ENCODE data around the gene NOP56. TPM values are rescaled to one million over a fixed set of nuclear protein-coding genes. Genes with fewer than 3 reads are reported as not detected.

NOP56 gene
- total RNA-seq, 2 donors from 2014 or later, result 324 to 443 TPM

GRCh38 chr20:2626853-2627541 lies 25.4 kb upstream of the NOP56 start:
- Mint-ChIP-seq H3K36me3 (peaks cover 0 to 15% of the 10 kb centered on the region in 2 donors), H3K27ac (no peak overlapping the region), H3K9me3 (peaks cover 0 to 11% of the 10 kb centered on the region in 2 donors)
- no peak for ATAC-seq
- DNase-seq (ENCODE audit: low spot score in 2 of 2), result no peak

GRCh38 chr20:2631228-2631627 lies 21.2 kb upstream of the NOP56 start:
- DNase-seq (ENCODE audit: low spot score in 2 of 2) (no peak), ATAC-seq (no peak)
- no peak overlapping the region for H3K27ac Mint-ChIP-seq
- peaks cover 0 to 11% of the 10 kb centered on the region in 2 donors for H3K9me3 Mint-ChIP-seq
- peaks cover 0 to 15% of the 10 kb centered on the region in 2 donors for H3K36me3 Mint-ChIP-seq

GRCh38 chr20:2633381-2633780 lies 19.1 kb upstream of the NOP56 start:
- H3K36me3 Mint-ChIP-seq, result peaks cover 0 to 8% of the 10 kb centered on the region in 2 donors
- no peak overlapping the region for H3K27ac Mint-ChIP-seq
- peaks cover 0 to 8% of the 10 kb centered on the region in 2 donors for H3K9me3 Mint-ChIP-seq
- ATAC-seq (no peak), DNase-seq (ENCODE audit: low spot score in 2 of 2) (no peak)

GRCh38 chr20:2637246-2637645 lies 15.2 kb upstream of the NOP56 start:
- ATAC-seq (no peak), DNase-seq (ENCODE audit: low spot score in 2 of 2) (no peak)
- Mint-ChIP-seq H3K36me3 (no peaks in the 10 kb centered on the region), H3K27ac (no peak overlapping the region), H3K9me3 (no peaks in the 10 kb centered on the region)

GRCh38 chr20:2640260-2640659 lies 12.2 kb upstream of the NOP56 start:
- ATAC-seq, result no peak
- Mint-ChIP-seq H3K36me3 (peaks cover 0 to 7% of the 10 kb centered on the region in 2 donors), H3K9me3 (peaks cover 0 to 4% of the 10 kb centered on the region in 2 donors), H3K27ac (no peak overlapping the region)
- no peak for DNase-seq (ENCODE audit: low spot score in 2 of 2)

GRCh38 chr20:2640899-2641298 lies 11.5 kb upstream of the NOP56 start:
- peaks cover 0 to 4% of the 10 kb centered on the region in 2 donors for H3K9me3 Mint-ChIP-seq

GRCh38 chr20:2643708-2644107 lies 8.7 kb upstream of the NOP56 start:
- peak; percentile 56 to 61 for ATAC-seq
- Mint-ChIP-seq H3K36me3 (peaks cover 0 to 7% of the 10 kb centered on the region in 2 donors), H3K9me3 (peaks cover 0 to 4% of the 10 kb centered on the region in 2 donors), H3K27ac (no peak overlapping the region)
- DNase-seq (ENCODE audit: low spot score in 2 of 2), result no peak

More at GRCh38 chr20:2640899-2641298, 11.5 kb upstream of the NOP56 start:
- ATAC-seq (no peak), DNase-seq (ENCODE audit: low spot score in 2 of 2) (no peak)
- H3K36me3 Mint-ChIP-seq, result peaks cover 0 to 7% of the 10 kb centered on the region in 2 donors
- H3K27ac Mint-ChIP-seq, result no peak overlapping the region

- Mint-ChIP-seq H3K27ac (peak overlapping the region; percentile 89 to 95), H3K9me3 (no peaks in the 10 kb centered on the region), H3K36me3 (peaks cover 43 to 54% of the 10 kb centered on the region in 2 donors)
- DNase-seq (ENCODE audit: low spot score in 2 of 2) (peak in 1 of 2 donors; percentile 50), ATAC-seq (peak; percentile 46 to 50)
These were observed 508 bp downstream of the NOP56 start for GRCh38 chr20:2652724-2653555.

GRCh38 chr20:2653556-2654383 lies 1.3 kb downstream of the NOP56 start:
- no peak for DNase-seq (ENCODE audit: low spot score in 2 of 2)
- Mint-ChIP-seq H3K27ac (peak overlapping the region; percentile 89 to 95), H3K36me3 (peaks cover 43 to 54% of the 10 kb centered on the region in 2 donors), H3K9me3 (no peaks in the 10 kb centered on the region)
- no peak for ATAC-seq

- H3K36me3 Mint-ChIP-seq, result peaks cover 43 to 53% of the 10 kb centered on the region in 2 donors
- H3K9me3 Mint-ChIP-seq, result no peaks in the 10 kb centered on the region
- DNase-seq (ENCODE audit: low spot score in 2 of 2) (no peak), ATAC-seq (no peak)
- peak overlapping the region; percentile 89 to 95 for H3K27ac Mint-ChIP-seq
These were observed 2.0 kb downstream of the NOP56 start for GRCh38 chr20:2654384-2654822.

GRCh38 chr20:2654831-2655230 lies 2.4 kb downstream of the NOP56 start:
- no peak for ATAC-seq
- no peak for DNase-seq (ENCODE audit: low spot score in 2 of 2)
- peaks cover 43 to 50% of the 10 kb centered on the region in 2 donors for H3K36me3 Mint-ChIP-seq
- H3K27ac Mint-ChIP-seq, result peak overlapping the region; percentile 89 to 95
- H3K9me3 Mint-ChIP-seq, result no peaks in the 10 kb centered on the region

GRCh38 chr20:2655331-2656116 lies 3.1 kb downstream of the NOP56 start:
- H3K36me3 Mint-ChIP-seq, result peaks cover 43 to 50% of the 10 kb centered on the region in 2 donors
- no peaks in the 10 kb centered on the region for H3K9me3 Mint-ChIP-seq
- DNase-seq (ENCODE audit: low spot score in 2 of 2) (no peak), ATAC-seq (no peak)
- H3K27ac Mint-ChIP-seq, result peak overlapping the region; percentile 89 to 95

GRCh38 chr20:2656471-2657117 lies 4.2 kb downstream of the NOP56 start:
- no peak for ATAC-seq
- Mint-ChIP-seq H3K9me3 (no peaks in the 10 kb centered on the region), H3K27ac (peak overlapping the region; percentile 67 to 97), H3K36me3 (peaks cover 45 to 50% of the 10 kb centered on the region in 2 donors)
- no peak for DNase-seq (ENCODE audit: low spot score in 2 of 2)

GRCh38 chr20:2657241-2657640 lies 4.8 kb downstream of the NOP56 start:
- H3K36me3 Mint-ChIP-seq, result peaks cover 52 to 53% of the 10 kb centered on the region in 2 donors
- ATAC-seq, result no peak
- H3K27ac Mint-ChIP-seq, result peak overlapping the region; percentile 67 to 97
- no peak for DNase-seq (ENCODE audit: low spot score in 2 of 2)
- no peaks in the 10 kb centered on the region for H3K9me3 Mint-ChIP-seq

- Mint-ChIP-seq H3K36me3 (peaks cover 53 to 54% of the 10 kb centered on the region in 2 donors), H3K9me3 (no peaks in the 10 kb centered on the region), H3K27ac (peak overlapping the region in 1 of 2 donors; percentile 97)
- ATAC-seq (no peak), DNase-seq (ENCODE audit: low spot score in 2 of 2) (no peak)
These were observed 5.2 kb downstream of the NOP56 start for GRCh38 chr20:2657674-2658073.
